HG03159 (cell line): ENCODE measurements around the gene TOMM20L.

ENCODE experiments used
- ATAC-seq: cut with Tn5 transposase; IDR thresholded peaks from one replicate; pipeline ENCODE4 v1.9.1; 2021; ENCODE audit warnings: mild to moderate bottlenecking, moderate library complexity; ENCODE audit not compliant: unreplicated experiment

TOMM20L gene

GRCh38 chr14:58426670-58427280, 31.0 kb downstream of the TOMM20L start:
- ATAC-seq: peak; percentile 21

DNA sequence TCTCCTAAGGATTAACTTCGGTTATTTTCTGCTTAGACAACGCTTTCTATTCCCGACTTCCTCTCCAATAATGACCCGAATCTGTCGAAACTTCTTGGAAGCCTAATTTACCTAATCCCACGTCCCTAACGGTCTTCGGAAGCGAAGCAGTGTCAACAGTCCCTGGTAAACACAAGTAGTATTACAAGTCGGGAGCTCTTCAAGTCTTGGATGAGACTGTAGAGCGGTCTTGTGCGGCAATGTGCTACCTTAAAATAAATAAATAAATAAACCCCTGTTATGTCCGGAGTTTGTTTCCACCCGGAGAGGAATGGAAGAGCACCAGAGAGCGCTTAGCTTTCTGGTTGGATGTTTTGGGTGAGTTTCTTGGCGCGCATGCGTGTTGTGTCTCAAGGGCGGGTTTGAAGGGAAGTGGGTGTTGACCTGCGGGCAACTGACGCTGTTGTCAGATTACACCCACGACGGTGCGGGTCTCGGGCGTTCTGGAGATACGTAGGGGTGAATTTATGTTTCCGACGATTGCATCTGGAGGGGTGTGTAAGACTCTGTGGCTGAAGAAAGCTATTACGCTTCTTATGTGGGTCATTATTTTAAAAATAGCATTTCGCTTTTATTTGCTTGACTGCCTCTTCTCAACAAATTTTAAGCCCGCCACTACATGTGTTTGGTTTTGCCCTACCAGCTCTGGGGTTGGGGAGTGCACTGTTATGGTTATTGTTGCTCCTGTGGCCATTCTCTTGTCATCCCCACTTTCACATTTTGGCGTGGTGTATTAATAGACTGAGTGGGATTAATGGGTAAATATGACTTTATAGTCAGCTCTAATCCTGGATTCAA, 31.8 kb downstream of the TOMM20L start, which contains the start of the genes KIAA0586 and TIMM9:
KIAA0586 (plus strand) TSS at position 439 of the 837 bp plus-strand sequence. CDS start 546 bp downstream, outside the sequence.
TIMM9 (minus strand) TSS at position 251 of the 837 bp plus-strand sequence. CDS start 15,586 bp downstream, outside the sequence.
- peak; percentile 88 for ATAC-seq

DNA sequence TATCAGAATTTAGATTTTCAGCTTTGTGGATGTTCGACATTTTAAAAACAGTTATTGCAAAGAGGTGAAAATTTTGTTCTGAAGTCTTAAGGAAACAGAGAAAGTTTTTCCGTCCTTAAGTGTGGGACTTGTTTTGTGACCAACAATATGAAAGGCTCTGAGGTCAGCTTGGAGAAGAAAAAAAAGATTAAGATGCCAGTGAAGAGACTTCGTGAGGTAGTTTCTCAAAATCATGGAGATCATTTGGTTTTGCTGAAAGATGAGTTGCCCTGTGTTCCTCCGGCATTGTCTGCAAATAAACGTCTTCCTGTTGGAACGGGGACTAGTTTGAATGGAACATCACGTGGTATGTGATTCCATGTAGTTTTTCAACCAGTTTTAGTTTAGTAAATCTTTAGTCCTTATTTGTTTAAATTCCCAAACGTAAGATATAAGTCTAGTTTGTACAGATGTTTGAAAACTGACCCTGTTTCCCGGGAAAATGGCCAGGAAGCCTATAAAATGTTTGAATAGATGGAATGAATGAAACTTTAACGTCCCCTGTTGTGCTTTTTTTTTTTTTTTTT, 32.5 kb downstream of the TOMM20L start:
- no peak for ATAC-seq

GRCh38 chr14:58430156-58430555, 34.4 kb downstream of the TOMM20L start:
- no peak for ATAC-seq

- ATAC-seq: no peak
Observed at GRCh38 chr14:58439476-58439875, 43.7 kb downstream of the TOMM20L start.

DNA sequence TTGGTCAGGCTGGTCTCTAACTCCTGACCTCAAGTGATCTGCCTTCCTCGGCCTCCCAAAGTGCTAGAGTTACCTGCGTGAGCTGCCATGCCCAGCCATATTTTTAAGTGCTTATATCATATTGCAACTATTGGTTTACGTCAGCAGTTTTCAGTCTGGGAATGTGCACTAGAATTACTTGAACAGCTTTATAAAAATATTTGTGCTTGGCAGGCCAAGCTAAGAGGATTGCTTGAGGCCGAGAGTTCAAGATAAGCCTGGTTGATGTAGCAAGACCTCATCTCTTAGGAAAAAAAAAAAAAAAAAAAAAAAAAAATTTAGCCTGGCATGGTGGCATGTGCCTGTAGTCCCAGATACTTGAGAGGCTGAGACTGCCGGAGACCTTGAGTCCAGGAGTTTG, 48.9 kb downstream of the TOMM20L start:
- no peak for ATAC-seq

DNA sequence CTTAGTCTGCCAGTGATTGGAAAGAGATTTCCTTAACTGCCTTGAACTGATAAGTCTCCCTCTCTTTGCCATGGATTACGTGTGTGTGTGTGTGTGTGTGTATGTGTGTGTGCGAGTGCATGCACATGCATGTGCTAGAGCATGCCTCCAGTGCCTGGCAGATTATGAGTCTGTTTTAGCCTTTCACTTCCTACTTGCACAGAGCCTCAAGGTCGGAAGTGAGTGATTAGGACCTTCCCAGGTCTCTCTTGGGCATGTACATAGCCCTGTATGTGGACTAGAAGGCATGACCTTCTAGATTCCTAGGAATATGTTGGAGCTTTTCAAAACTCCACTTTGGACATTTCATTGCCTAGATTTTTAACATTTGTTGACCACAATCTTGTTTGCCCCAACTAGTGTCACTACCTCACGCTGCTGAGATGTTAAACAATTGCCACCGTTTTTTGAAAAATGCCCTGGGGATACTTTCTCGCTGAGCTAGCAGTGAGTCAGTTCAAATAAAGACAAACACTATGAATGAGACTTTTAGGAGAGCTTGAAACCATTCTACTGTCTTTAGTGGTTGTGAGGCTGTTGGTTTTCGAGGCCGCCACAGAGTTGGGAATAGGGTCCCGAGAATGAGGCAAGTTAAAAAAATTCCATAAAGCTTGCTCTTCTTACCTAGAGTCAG, 60.0 kb downstream of the TOMM20L start:
- ATAC-seq: no peak
